Neuronal stem cell (in vitro differentiated cells): Measurements from ENCODE around the gene TM4SF5. TPM values are rescaled to one million over a fixed set of nuclear protein-coding genes. Genes with fewer than 3 reads are reported as not detected.

Experiments used
- DNase-seq: peaks from one replicate; pipeline ENCODE4 v3.0.0-alpha.2; 2013; ENCODE audit warnings: low spot score
- H2AFZ ChIP-seq: one replicate; pipeline ENCODE4 v1.6.1; 2013; ENCODE audit warnings: mild to moderate bottlenecking, low read length, inconsistent platforms
- H2AK5ac ChIP-seq: 2 replicates; pipeline ENCODE4 v1.6.1; 2013; ENCODE audit warnings: low read depth, mild to moderate bottlenecking, inconsistent platforms, low read length, moderate library complexity, mixed read lengths
- H2BK120ac ChIP-seq: 2 replicates; pipeline ENCODE4 v1.6.1; 2013; ENCODE audit warnings: low read depth, mild to moderate bottlenecking, inconsistent platforms, low read length, moderate library complexity, mixed read lengths
- H2BK12ac ChIP-seq: one replicate; pipeline ENCODE4 v1.6.1; 2013; ENCODE audit warnings: low read length, inconsistent platforms
- H2BK15ac ChIP-seq: 2 replicates; pipeline ENCODE4 v1.6.1; 2013; ENCODE audit warnings: mild to moderate bottlenecking, low read length, inconsistent platforms, mixed read lengths
- H2BK5ac ChIP-seq: one replicate; pipeline ENCODE4 v1.6.1; 2013; ENCODE audit warnings: inconsistent platforms, mild to moderate bottlenecking, low read length, moderate library complexity
- H3K14ac ChIP-seq: one replicate; pipeline ENCODE4 v1.6.1; 2013; ENCODE audit warnings: low read length, inconsistent platforms
- H3K18ac ChIP-seq: 2 replicates; pipeline ENCODE4 v1.6.1; 2013; ENCODE audit warnings: low read length, inconsistent platforms
- H3K23ac ChIP-seq: 2 replicates; pipeline ENCODE4 v1.6.1; 2013; ENCODE audit warnings: low read depth, mild to moderate bottlenecking, mixed read lengths, low read length, inconsistent platforms; ENCODE audit not compliant: poor library complexity
- H3K27ac ChIP-seq: replicated peaks from 3 replicates; pipeline ENCODE4 v1.5.1; 2013; ENCODE audit warnings: low read length, inconsistent platforms
- H3K27me3 ChIP-seq, 3 experiments: 2 replicates each; pipeline ENCODE4 v1.6.1; 2013; ENCODE audit warnings: low read length in 3 of 3, mild to moderate bottlenecking in 2 of 3, inconsistent platforms in 1 of 3, low read depth in 1 of 3, mixed read lengths in 1 of 3, moderate library complexity in 1 of 3; ENCODE audit not compliant: control insufficient read depth in 3 of 3, insufficient read depth in 3 of 3
- H3K36me3 ChIP-seq, 2 donors: replicated peaks in 1 of 2; 2 replicates each; pipeline ENCODE4 v1.6.1; 2013; ENCODE audit warnings: low read length in 2 of 2; ENCODE audit not compliant: control insufficient read depth in 2 of 2, insufficient read depth in 2 of 2
- H3K4ac ChIP-seq: 2 replicates; pipeline ENCODE4 v1.6.1; 2013; ENCODE audit warnings: inconsistent platforms, mild to moderate bottlenecking, low read length, moderate library complexity
- H3K4me1 ChIP-seq, 2 donors: 1 replicate in 1 of 2; 2 replicates in 1 of 2; pipeline ENCODE4 v1.6.1; 2013; ENCODE audit warnings: low read length in 2 of 2, low read depth in 1 of 2; ENCODE audit not compliant: control insufficient read depth in 2 of 2, insufficient read depth in 1 of 2
- H3K4me2 ChIP-seq: one replicate; pipeline ENCODE4 v1.6.1; 2013; ENCODE audit warnings: mild to moderate bottlenecking, low read length, inconsistent platforms; ENCODE audit not compliant: insufficient read depth, poor library complexity, severe bottlenecking
- H3K4me3 ChIP-seq, 2 donors: 2 replicates each; pipeline ENCODE4 v1.5.1; 2013; ENCODE audit warnings: low read length in 2 of 2, mild to moderate bottlenecking in 2 of 2, inconsistent platforms in 1 of 2, moderate library complexity in 1 of 2
- H3K79me1 ChIP-seq: one replicate; pipeline ENCODE4 v1.6.1; 2013; ENCODE audit warnings: low read depth, mild to moderate bottlenecking, inconsistent platforms, low read length, moderate library complexity
- H3K9ac ChIP-seq: one replicate; pipeline ENCODE4 v1.6.1; 2013; ENCODE audit warnings: mild to moderate bottlenecking, low read depth, low read length, inconsistent platforms; ENCODE audit not compliant: poor library complexity
- H3K9me3 ChIP-seq, 2 donors: replicated peaks in 1 of 2; 2 replicates each; pipeline versions ENCODE3 to v1.6.1; 2013; ENCODE audit warnings: low read length in 2 of 2, mild to moderate bottlenecking in 2 of 2, inconsistent platforms in 1 of 2, low read depth in 1 of 2, mixed read lengths in 1 of 2, moderate library complexity in 1 of 2; ENCODE audit not compliant: control insufficient read depth in 2 of 2, insufficient read depth in 1 of 2
- H4K8ac ChIP-seq: one replicate; pipeline ENCODE4 v1.6.1; 2013; ENCODE audit warnings: low read depth, mild to moderate bottlenecking, inconsistent platforms, low read length, moderate library complexity
- H4K91ac ChIP-seq: one replicate; pipeline ENCODE4 v1.6.1; 2013; ENCODE audit warnings: low read length, low read depth, mild to moderate bottlenecking, inconsistent platforms; ENCODE audit not compliant: poor library complexity
- WGBS, 2 donors: extraction: QIAGEN DNeasy Blood & Tissue Kit; methylation state at CpG; one replicate each; pipeline ENCODE4 v1.1.7; 2013; ENCODE audit warnings: missing lambda C conversion rate in 2 of 2, mixed read lengths in 1 of 2; ENCODE audit not compliant: insufficient read length in 2 of 2, insufficient replicate concordance in 1 of 2; ENCODE audit errors: extremely low coverage in 2 of 2; 5-methylcytosine and 5-hydroxymethylcytosine counted together
- polyA plus RNA-seq, 2 experiments: library from polyadenylated mRNA; stranded (reverse); fragments of 200-250 nt; gene quantifications; one replicate each; pipeline ENCODE4 v1.2.3, GENCODE V29; 2013

TM4SF5 gene, protein sequence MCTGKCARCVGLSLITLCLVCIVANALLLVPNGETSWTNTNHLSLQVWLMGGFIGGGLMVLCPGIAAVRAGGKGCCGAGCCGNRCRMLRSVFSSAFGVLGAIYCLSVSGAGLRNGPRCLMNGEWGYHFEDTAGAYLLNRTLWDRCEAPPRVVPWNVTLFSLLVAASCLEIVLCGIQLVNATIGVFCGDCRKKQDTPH
- polyA plus RNA-seq (2013, experiment 1 of 2), result not detected
- not detected for polyA plus RNA-seq (2013, experiment 2 of 2)

- DNase-seq, result no peak
- Histone ChIP-seq H3K4me1 (no peaks in the 10 kb centered on the region), H3K9ac (no peak within 1 kb of the TSS), H3K4me3 (peak within 1 kb of the TSS in 1 of 2 donors; percentile 14), H3K36me3 (no peaks in the 10 kb centered on the region), H2BK12ac (no peak within 1 kb of the TSS), H3K27me3 (peaks cover 0 to 20% (median 0%) of the 10 kb centered on the region in 3 experiments), H4K8ac (peak within 1 kb of the TSS; percentile 23), H3K9me3 (peaks cover 0 to 2% of the 10 kb centered on the region in 2 donors), H3K18ac (peak within 1 kb of the TSS; percentile 80), H4K91ac (no peak within 1 kb of the TSS), H2BK15ac (no peak within 1 kb of the TSS), H2BK120ac (no peak within 1 kb of the TSS), H2AK5ac (peak within 1 kb of the TSS; percentile 25), H3K4me2 (no peak within 1 kb of the TSS), H3K79me1 (no peaks in the 10 kb centered on the region), H3K14ac (no peak within 1 kb of the TSS), H3K23ac (peak within 1 kb of the TSS; percentile 16), H2AFZ (no peak within 1 kb of the TSS), H2BK5ac (no peak within 1 kb of the TSS), H3K4ac (no peak within 1 kb of the TSS), H3K27ac (no peak within 1 kb of the TSS)
- no CpG with 5 or more reads among the region's 13 CpGs for WGBS, 2 donors
Measured at GRCh38 chr17:4771519-4772234, at the start of gene TM4SF5. Gene TM4SF5, plus strand, starts transcription at chr17:4771886. Its CDS starts 37 bp downstream, at chr17:4771923.

DNA sequence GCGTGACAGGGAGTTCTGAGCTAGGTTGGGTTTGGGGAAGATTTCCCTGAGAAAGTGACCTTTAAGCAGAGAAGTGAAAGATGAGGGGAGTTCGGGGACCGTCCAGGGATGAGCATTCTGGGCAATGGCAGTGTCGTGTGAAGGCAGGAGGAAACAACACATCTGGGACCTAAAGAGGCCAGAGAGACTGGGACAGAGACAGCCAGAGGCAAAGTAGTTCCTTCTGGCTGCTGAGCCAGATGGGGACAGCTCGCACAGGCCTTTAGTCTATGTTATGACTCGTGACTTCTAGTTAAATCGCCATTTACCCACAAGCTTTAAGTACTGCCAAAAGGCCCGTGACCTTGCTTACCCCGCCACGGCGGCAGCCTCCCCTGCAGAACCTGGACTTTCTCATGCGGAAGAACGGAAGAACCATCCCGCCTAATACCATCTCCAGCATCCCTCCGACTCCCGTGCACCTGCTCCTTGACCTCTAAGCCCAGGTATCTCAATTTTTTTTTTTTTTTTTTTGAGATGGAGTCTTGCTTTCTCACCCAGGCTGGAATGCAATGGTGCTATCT is 48.9 kb upstream of the TM4SF5 start:
- H2AFZ ChIP-seq, result no peak overlapping the region
- no peak overlapping the region for H2BK15ac ChIP-seq
- no peaks in the 10 kb centered on the region for H3K27me3 ChIP-seq
- H3K4me3 ChIP-seq, result no peak overlapping the region
- no peak overlapping the region for H3K4me2 ChIP-seq
- no peak overlapping the region for H4K91ac ChIP-seq
- no CpG with 5 or more reads among the region's 16 CpGs for WGBS, 2 donors
- peaks cover 9 to 27% of the 10 kb centered on the region in 2 donors for H3K36me3 ChIP-seq
- H3K23ac ChIP-seq, result no peak overlapping the region
- no peak overlapping the region for H2BK120ac ChIP-seq
- no peak overlapping the region for H2AK5ac ChIP-seq
- H3K4me1 ChIP-seq, result no peaks in the 10 kb centered on the region
- no peaks in the 10 kb centered on the region for H3K79me1 ChIP-seq
- no peak overlapping the region for H3K14ac ChIP-seq
- H3K9ac ChIP-seq, result no peak overlapping the region
- H4K8ac ChIP-seq, result no peak overlapping the region
- no peak overlapping the region for H2BK12ac ChIP-seq
- no peak for DNase-seq
- no peak overlapping the region for H2BK5ac ChIP-seq
- H3K4ac ChIP-seq, result no peak overlapping the region
- H3K27ac ChIP-seq, result no peak overlapping the region
- no peaks in the 10 kb centered on the region for H3K9me3 ChIP-seq
- no peak overlapping the region for H3K18ac ChIP-seq

- H3K14ac ChIP-seq, result no peak overlapping the region
- H3K4me1 ChIP-seq, result no peaks in the 10 kb centered on the region
- no peak overlapping the region for H2AK5ac ChIP-seq
- H3K23ac ChIP-seq, result no peak overlapping the region
- H2BK5ac ChIP-seq, result no peak overlapping the region
- no peak overlapping the region for H4K91ac ChIP-seq
- H3K18ac ChIP-seq, result no peak overlapping the region
- H3K4ac ChIP-seq, result no peak overlapping the region
- no peak for DNase-seq
- no peak overlapping the region for H3K27ac ChIP-seq
- no peak overlapping the region for H2BK12ac ChIP-seq
- peaks cover 3 to 10% of the 10 kb centered on the region in 2 donors for H3K36me3 ChIP-seq
- H2AFZ ChIP-seq, result no peak overlapping the region
- H3K9ac ChIP-seq, result no peak overlapping the region
- H3K79me1 ChIP-seq, result no peaks in the 10 kb centered on the region
- H3K9me3 ChIP-seq, result no peaks in the 10 kb centered on the region
- no peak overlapping the region for H2BK15ac ChIP-seq
- H4K8ac ChIP-seq, result no peak overlapping the region
- H3K27me3 ChIP-seq, result no peaks in the 10 kb centered on the region
- H2BK120ac ChIP-seq, result no peak overlapping the region
- H3K4me3 ChIP-seq, result no peak overlapping the region
- WGBS, 2 donors, result no CpG with 5 or more reads among the region's 5 CpGs
- no peak overlapping the region for H3K4me2 ChIP-seq
Measured at GRCh38 chr17:4724650-4725049, 47.0 kb upstream of the TM4SF5 start.

DNA sequence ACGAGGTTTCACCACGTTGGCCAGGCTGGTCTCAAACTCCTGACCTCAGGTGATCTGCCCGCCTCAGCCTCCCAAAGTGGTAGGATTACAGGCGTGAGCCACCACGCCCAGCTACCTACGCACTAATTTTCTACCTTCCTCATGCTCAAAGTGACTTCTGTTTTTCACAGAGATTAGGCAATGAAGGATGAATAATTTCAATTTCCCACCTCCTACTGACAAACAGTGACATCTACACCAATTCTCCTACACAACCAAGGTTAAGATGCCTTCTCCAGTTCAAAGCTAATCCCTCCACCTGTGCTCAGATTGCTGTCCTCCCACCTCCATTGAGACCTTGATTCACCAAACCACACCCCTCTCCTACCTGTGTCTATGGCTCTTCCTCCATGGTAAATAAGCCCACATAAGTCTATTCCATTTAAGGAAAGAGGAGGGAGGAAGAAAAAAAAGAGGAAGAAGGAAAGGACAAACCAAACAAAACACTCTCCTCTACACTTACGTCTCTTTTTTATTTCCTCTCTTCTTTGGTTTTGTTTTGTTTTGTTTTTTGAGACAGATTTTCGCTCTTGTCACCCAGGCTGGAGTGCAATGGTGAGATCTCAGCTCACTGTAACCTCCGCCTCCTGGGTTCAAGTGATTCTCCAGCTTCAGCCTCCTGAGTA is 45.9 kb upstream of the TM4SF5 start:
- Histone ChIP-seq H3K9me3 (no peaks in the 10 kb centered on the region), H3K4me3 (no peak overlapping the region), H4K8ac (no peak overlapping the region), H3K4ac (no peak overlapping the region), H4K91ac (no peak overlapping the region), H2AFZ (no peak overlapping the region), H2BK15ac (no peak overlapping the region), H2BK120ac (no peak overlapping the region), H3K9ac (no peak overlapping the region), H2BK5ac (no peak overlapping the region), H3K14ac (no peak overlapping the region), H3K79me1 (no peaks in the 10 kb centered on the region), H3K18ac (no peak overlapping the region), H2BK12ac (no peak overlapping the region), H2AK5ac (no peak overlapping the region), H3K4me1 (peaks cover 0 to 2% of the 10 kb centered on the region in 2 donors), H3K36me3 (peaks cover 0 to under 1% of the 10 kb centered on the region in 2 donors), H3K23ac (no peak overlapping the region), H3K4me2 (no peak overlapping the region), H3K27ac (no peak overlapping the region), H3K27me3 (no peaks in the 10 kb centered on the region)
- no CpG with 5 or more reads among the region's 9 CpGs for WGBS, 2 donors
- no peak for DNase-seq
